NK-92 treated with Interleukin-12 subunit alpha and Interleukin-12 subunit beta, amount 100 ng/mL, for 24 hours (cell line): ENCODE data around the gene LILRA2.
"Not testable (repeated sequence)": the region's sequence is repeated elsewhere in the genome, so short reads cannot be mapped to it uniquely, and the experiment has no call there.

Experiments
- DNase-seq: peaks from one replicate; lab custom pipeline; 2025; lab: John Stamatoyannopoulos, UW

The LILRA2 gene

DNA sequence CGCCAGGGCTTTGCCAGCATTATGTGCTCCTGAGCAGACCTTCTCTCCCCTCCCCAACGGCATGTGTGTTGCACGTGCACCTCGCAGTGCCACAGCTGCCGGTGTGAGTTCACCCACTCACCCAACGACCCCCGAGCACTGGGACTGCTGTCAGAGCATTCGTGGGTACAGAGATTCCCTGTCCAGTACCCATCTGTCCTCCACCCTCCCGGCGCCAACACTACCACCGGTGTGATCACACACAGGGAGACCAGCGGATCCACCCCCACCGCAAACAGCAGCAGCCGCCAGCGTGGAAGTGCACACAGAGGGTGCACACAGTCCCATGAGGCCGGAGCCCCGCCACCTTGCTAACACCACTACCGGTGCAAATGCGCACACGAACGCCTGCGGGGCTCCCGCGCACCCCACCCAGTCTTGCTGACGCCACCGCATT, 35.8 kb downstream of the LILRA2 start:
- no peak for DNase-seq

DNA sequence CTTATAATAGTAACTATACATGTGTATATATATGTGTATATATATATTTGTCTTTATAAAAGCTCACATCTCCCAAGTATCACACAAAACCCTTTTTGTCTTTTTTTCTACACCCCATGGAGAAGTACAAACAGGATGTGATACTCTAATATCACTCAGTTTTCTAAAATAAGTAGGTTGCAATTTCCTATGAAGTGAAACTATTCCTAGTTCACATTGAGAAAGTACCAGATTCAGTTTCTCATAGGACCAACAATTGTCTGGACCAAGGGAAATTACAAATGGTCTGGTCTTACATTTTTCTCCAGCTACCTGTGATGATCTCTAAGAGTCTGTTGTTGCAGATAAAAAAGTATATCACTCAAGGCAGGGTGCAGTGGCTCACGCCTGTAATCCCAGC, 38.8 kb downstream of the LILRA2 start:
- DNase-seq: no peak

DNA sequence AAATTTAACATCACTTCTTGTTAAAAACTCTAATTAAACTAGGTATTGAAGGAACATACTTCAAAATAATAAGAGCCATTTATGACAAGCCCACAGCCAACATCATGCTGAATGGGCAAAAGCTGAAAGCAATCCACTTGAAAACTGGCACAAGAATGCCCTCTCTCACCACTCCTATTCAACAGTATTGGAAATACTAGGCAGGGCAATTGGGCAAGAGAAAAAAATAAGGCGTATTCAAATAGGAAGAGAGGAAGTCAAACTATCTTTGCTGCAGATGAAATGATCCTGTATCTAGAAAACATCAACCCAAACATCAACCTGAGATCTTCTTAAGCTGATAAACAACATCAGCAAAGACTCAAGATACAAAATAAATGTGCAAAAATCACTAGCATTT, 41.1 kb downstream of the LILRA2 start:
- DNase-seq: no peak

DNA sequence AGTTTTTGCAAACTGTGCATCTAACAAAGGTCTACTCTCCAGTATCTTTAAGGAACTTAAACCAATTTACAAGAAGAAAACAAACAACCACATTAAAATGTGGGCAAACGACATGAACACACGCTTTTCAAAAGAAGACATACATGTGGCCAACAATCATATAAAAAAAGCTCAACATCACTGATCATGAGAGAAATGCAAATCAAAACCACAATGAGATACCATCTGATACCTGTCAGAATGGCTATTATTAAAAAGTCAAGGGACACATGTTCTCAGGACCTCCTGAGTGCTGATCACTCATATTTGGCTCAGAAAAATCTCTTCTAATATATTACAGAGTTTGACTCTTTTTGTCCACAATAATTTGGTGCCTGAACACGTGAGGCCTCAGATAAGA, 42.5 kb downstream of the LILRA2 start:
- DNase-seq: no peak

DNA sequence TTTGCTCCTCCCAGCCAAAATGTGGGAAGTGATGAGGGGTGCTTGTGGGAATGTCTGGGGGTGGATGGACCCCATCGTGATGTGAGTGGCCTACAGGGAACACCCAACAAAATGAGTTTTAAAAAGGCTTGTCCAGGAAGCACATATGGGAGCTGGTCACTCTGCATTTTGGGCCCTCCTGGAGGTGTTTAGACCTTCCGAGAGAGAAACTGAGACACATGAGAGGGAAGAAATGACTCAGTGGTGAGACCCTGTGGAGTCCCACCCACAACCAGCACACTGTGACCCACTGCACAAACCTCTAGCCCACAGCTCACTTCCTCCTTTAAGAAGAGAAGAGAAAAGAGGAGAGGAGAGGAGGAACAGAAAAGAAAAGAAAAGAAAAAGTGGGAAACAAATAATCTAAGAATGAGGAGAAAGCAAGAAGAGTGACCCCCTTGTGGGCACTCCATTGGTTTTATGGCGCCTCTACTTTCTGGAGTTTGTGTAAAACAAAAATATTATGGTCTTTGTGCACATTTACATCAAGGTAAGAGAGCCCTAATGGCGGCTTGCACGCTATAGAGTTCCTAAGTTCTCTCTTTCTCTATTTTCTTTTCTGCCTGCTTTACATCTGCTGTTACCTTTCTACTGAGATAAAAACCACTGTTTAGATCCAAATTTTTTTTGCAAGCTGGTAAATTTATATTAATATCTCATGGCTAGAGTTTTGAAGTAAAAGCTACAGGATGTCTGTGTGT, 43.4 kb downstream of the LILRA2 start:
- no peak for DNase-seq

DNA sequence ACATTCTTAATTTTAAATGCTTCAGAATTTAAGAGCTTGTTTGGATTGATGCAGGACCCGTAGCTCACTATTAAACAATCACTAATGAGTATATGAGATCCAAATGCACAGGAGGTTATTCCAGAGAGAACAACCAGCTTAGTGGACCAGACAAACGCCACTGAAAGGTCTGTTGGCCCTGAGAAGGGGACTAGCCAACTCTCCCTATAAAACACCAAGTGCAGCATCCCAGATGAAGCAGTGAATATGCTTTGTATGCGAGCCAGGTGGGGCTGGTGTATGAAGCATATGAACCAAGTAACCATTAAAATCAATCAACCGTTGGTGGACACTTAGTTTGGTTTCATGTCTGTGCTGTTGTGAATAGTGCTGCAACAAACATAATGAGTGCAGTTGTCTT, 46.9 kb downstream of the LILRA2 start:
- no peak for DNase-seq

DNA sequence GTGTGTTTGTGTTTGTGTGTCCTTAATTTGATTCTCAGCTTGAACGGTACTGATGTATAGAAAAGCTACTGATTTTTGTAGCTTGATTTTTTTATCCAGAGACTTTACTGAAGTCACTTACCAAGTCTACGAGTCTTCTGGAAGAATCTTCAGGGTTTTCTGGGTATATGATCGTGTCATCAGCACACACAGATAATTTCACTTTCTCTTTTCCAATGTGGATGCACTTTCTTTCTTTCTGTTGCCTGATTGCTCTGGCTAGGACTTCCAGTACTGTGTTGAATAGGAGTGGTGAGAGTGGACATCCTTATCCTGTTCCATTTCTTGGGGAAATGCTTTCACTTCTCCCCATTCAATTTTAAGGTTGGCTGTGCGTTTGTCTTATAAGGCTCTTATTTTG, 48.8 kb downstream of the LILRA2 start:
- DNase-seq: no peak

DNA sequence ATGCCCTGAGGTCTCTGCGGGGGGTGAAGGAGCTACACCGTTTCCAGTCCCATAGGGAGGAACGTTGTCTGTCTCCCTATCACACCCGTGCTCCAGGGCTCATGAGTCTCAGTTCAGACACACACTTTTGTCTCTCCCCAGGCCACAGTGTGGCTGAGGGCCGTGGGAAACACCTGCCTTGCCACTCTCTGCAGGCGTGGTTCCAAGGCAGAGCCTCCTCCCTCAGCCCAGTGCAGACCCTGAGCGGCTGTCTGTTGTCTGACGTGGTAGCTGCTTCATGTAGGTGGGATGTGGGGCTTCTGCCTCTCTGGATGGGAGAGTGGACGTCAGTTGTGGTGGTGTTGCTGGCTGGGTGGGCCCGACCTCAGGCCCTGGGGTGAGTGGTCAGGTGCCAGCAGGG, 50.6 kb downstream of the LILRA2 start:
- DNase-seq: not testable (repeated sequence)

DNA sequence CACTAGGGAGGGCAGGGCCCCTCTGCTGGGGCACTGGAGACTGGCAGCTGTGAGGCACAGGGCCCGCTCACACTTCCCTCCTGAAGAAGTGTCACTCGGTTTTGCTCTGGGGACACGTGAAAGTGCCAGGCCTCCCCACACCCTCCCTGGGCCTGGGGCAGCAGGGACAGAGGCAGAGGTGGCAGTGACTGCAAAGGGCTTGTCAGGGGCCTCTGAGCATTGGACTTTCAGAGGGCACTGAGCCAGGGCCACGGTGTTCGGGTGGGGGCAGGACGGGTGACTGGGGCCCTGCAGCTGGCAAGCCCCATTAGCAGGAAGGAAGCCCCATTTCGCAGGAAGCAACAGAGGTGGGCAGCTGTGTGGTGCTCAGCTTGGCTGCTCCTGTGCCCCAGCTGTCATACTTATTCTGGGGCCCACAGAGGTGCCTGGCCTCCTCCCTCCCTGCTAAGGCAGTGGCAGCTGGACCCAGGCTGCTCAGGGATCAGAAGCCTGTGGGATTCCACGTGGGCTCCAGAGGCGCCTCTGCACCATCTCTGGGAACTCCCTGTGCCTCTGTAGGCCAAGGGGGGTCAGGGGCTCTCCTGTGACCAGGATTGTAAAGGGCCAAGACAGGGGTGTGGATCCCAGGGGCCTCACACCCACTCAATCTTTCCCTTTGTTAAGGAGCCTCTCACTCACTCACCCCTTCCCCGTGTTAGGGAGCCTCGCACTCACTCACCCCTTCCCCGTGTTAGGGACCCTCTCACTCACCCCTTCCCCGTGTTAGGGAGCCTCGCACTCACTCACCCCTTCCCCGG, 51.5 kb downstream of the LILRA2 start:
- not testable (repeated sequence) for DNase-seq

DNA sequence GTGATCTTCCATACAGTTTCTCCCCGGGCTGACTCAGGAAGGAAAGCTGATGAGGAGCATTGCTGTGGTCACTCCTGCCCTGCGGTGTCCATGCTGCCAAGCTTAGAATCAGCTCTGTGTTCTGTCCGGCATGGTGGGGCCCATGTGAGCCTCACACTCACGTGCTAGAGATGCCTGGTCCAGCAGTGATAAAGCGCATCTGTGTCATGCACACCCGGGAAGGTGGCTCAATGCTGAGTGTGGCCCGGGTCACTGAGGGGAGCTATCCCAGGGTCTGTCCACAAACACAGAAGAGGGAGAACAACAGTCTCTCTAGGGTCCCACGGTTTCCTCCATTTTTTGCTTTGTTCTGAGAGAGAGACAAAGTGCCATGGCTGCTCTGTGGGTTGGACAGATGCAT, 53.2 kb downstream of the LILRA2 start:
- DNase-seq: no peak

DNA sequence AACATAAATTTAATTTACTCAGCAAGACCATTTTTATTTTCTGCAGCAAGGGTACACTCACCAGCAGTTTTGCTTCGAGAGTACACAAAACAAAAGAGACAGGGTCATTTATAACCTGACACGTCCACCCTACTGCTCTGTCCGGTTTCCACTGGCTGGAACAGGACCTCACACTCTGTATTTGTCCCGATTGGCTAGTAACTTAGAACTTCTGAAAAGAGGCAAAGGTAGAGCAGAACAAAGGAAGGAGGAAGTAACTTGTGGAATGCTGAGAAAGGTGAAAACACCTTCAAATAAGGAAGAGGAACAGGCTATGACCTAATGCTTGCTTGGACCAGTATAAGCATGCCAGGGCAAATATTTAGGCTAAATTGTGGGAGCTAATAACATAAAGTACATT, 54.3 kb downstream of the LILRA2 start:
- DNase-seq: not testable (repeated sequence)

DNA sequence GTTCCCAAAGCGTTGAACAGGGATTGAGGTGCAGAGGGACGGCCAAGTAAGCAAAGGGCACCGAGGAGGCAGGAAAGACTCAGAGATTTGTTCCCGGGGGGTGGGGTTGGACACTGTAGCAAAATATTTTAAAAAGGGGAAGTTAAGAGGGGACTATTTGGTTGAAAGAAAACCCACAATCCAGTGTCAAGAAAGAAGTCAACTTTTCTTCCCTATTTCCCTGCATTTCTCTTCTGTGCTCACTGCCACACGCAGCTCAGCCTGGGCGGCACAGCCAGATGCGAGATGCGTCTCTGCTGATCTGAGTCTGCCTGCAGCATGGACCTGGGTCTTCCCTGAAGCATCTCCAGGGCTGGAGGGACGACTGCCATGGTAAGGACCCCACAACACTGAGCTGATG, 56.7 kb downstream of the LILRA2 start, which contains the start of gene LILRB1:
Gene LILRB1, plus strand, starts transcription at position 223 of the 400 bp plus-strand sequence. CDS start 590 bp downstream, outside the sequence.
- DNase-seq: not testable (repeated sequence)

DNA sequence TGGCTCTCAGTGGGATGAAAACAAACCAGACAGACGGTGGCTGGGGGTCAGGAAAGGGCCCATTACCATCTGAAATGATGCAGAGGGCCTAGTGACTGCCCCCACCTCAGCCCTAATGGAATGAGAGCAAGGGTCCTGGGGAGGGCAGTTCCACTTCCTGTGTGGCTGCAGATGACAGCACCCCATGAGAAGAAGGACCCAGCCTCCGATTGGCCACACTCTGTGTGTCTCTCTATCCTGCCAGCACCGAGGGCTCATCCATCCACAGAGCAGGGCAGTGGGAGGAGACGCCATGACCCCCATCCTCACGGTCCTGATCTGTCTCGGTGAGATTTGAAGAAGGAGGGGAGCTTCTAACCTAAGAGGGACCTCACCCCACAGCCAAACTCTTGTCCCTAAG, 57.2 kb downstream of the LILRA2 start:
- DNase-seq: no peak

DNA sequence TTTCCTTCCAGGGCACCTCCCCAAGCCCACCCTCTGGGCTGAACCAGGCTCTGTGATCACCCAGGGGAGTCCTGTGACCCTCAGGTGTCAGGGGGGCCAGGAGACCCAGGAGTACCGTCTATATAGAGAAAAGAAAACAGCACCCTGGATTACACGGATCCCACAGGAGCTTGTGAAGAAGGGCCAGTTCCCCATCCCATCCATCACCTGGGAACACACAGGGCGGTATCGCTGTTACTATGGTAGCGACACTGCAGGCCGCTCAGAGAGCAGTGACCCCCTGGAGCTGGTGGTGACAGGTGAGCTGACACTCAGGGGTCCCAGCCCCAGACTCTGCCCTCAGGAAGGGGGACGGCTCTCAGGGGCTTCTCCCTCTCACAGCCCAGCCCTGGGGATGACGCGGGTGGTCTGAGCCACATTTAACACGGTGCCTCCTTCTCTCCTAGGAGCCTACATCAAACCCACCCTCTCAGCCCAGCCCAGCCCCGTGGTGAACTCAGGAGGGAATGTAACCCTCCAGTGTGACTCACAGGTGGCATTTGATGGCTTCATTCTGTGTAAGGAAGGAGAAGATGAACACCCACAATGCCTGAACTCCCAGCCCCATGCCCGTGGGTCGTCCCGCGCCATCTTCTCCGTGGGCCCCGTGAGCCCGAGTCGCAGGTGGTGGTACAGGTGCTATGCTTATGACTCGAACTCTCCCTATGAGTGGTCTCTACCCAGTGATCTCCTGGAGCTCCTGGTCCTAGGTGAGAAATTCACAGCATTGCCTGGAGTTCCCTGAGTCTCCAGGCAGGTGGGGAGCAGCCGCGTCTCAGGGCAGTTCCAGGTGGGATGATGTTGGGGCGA, 58.1 kb downstream of the LILRA2 start:
- DNase-seq: not testable (repeated sequence)

DNA sequence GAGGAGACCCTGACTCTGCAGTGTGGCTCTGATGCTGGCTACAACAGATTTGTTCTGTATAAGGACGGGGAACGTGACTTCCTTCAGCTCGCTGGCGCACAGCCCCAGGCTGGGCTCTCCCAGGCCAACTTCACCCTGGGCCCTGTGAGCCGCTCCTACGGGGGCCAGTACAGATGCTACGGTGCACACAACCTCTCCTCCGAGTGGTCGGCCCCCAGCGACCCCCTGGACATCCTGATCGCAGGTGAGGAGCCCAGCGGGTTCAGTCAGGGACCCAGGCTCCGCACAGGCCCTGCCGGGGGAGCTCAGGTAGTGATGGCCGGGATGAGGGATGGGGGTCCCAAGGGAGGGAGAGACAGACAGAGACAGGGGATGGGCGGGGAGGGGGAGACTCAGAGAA, 58.9 kb downstream of the LILRA2 start:
- not testable (repeated sequence) for DNase-seq

DNA sequence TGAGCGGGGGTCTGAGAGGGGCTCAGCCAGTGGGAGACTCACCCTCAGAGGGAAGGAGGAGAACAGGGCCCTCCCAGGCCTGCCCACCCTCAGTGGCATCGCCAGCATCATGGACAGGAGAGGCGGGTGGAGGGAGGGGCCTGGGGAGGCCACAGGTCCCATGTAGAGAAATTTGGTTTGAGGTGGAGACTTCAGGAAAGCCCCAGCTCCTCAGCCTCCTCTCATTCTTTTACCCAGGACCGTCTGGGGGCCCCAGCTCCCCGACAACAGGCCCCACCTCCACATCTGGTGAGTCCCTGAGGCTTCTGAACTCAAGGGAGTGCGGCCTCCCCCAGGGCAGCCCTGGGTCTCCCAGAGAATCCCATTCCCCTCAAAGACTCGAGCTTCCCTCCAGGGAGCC, 59.8 kb downstream of the LILRA2 start:
- DNase-seq: no peak

DNA sequence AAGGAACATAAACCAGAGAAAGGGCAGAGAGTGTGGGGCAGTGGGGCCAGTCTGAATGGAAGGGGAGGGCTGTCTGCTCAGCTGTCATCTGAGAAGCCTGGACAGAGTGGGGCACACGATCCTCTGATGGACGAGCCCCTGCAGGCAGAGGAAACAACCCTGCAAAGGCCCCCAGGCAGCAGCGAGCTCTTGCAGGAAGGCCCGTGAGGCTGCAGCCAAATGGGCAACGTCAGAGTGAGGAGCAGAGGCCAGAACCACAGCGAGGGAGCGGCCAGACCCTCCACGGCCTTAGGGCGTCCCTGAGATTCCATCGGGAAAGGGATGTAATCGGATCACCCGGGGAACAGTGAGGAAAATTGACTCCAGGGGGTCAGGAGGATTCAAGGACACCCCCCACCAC, 62.5 kb downstream of the LILRA2 start:
- DNase-seq: not testable (repeated sequence)

DNA sequence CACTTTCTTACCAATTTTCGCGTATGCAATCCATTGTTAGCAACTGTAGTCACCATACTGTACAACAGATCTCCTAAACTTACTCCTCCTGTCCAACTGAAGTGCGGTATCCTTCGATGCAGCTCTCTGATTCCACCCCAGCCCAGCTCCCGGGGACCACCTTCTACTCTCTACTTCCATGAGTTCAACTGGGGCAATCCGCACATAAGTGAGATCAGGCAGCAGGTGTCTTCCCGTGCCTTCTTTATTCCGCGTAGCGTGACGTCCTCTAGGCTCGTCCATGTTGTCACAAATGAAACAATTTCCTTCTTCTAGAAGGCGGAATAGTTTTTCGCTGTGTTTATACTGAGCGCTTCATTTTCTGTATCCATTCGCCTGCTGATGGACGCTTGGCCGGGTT, 65.1 kb downstream of the LILRA2 start:
- DNase-seq: no peak
